GM12801 (cell line): Measurements from ENCODE around the gene SPATA16.

Experiments used
- CTCF ChIP-seq: IDR thresholded peaks from one replicate; pipeline ENCODE4 v1.5.1; 2011; ENCODE audit warnings: control low read depth; ENCODE audit not compliant: insufficient read length; ENCODE audit errors: extremely low read depth

Gene SPATA16

GRCh38 chr3:172981407-172981983 lies 159.5 kb downstream of the SPATA16 start:
- TF ChIP-seq CTCF, result no peak

- TF ChIP-seq CTCF, result no peak
Observed at GRCh38 chr3:172980849-172981248, 160.2 kb downstream of the SPATA16 start.

DNA sequence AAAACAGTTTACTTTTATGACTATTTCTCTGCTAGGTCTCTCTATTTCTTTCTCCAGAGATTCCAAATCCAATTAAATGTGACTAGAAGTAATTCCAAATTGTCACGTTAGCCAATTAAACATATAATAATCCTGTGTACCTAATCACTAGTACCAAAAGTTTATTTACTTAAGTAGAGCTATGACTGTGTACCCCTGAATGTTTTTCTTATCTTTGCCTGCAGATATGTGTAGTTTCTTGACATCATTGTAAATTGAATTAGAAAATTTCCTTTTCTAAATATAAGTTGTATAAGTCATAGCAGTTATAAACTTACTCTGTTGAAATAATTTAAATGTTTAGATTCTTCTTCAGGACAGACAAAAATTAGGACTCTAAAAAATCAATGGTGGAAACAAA lies 163.3 kb downstream of the SPATA16 start:
- no peak for TF ChIP-seq CTCF

DNA sequence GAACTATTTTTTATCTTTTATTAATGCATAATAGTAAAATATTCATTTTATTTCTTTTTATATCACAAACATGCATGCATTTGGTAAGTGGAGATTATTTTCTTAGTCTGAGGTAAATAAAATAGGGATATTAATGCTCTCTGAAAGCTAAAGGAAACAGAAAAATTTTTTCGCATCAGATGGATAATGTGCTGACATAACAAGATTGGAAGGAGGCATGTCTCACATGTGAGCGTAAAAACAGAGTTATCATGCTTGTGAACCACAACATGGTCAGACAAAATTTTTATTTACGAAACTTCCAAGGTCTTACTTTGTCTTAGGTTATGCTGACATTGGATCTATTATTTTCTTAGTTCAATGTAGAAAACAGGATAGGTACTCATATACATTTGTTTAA lies 166.1 kb downstream of the SPATA16 start:
- TF ChIP-seq CTCF, result no peak

DNA sequence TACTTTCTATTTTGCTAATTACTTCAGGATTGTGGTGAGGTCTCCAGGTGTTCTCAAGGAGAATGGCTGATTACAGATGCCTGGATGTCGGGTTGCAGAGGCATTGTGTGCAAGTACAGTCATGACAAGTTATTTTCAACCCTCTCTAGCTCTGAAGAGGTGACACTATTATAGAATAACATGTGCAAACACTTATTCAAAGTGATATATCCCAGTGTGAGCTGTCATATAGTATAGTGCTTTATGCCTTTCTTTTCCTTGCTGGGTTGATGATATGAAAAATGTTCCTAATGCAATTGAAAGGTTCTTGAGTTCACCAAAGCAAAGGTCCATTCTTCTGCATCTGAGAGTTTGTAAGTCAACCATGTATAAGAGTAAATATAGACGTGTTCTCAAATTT lies 167.2 kb downstream of the SPATA16 start:
- no peak for TF ChIP-seq CTCF

DNA sequence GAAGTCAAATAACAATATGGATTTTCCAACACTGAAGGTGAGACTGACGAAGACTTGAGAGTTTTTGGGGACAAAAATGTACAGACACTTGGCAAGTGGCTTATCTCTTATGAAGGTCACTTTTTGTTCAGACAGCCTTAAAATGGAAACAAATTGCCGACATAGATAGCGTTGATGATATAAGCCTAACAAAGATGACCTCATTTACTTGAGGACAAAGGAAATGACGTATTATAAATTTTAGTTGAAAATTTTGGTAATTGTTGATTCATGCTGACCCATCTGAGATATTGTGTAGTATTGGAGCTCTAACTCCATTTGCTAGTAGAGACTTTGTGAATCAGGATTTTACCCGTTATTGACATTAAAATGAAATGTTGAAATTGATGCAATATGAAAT lies 168.3 kb downstream of the SPATA16 start:
- no peak for TF ChIP-seq CTCF

- no peak for TF ChIP-seq CTCF
Observed at GRCh38 chr3:172972067-172972466, 169.0 kb downstream of the SPATA16 start.

- no peak for TF ChIP-seq CTCF
Observed at GRCh38 chr3:172968646-172969045, 172.4 kb downstream of the SPATA16 start.
